ENCODE results near the gene SNRNP70.
A peak's percentile ranks its signal among the peaks of the same experiment; 100 is the strongest.

Gene SNRNP70

GRCh38 chr19:49102303-49102702, 17.1 kb downstream of the SNRNP70 start:
- no peak for DNase-seq

DNA sequence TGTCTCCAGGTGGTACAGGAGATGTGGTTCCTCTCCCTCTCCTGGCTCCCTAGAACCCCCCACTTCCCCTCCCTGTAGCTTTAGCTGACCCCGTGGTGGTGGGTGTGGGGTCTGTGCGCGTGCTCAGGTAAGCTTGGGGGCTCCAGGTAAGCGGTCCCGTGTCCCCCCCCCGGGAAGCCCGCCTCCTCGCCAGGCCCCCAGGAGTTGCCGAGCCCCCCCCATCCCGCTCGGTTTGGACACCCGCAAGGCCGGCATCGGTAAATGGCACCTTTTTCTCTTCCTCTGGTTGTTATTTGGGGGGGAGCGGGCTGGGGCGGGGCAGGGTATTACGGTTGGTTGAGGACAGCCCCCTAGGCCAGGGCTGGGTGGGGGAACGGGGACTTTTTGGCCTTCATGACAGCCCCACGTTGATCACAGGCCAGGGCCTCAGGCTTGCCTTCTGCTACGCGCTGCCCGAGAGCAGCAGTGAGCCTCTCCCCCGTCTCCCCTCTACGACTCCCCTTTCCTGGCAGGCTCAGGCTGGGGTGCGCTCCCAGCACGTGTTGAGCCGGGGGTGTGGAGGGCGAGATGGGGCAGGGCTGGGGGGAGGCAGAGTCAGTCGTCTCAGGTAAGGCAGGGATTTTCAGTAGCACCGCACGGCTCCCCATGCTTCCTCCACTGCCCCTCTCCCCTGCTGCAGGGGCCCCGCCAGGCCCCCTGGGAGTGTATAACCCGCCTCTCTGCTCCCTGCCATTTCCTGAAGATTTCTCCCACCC, 18.3 kb downstream of the SNRNP70 start:
- DNase-seq: no peak

DNA sequence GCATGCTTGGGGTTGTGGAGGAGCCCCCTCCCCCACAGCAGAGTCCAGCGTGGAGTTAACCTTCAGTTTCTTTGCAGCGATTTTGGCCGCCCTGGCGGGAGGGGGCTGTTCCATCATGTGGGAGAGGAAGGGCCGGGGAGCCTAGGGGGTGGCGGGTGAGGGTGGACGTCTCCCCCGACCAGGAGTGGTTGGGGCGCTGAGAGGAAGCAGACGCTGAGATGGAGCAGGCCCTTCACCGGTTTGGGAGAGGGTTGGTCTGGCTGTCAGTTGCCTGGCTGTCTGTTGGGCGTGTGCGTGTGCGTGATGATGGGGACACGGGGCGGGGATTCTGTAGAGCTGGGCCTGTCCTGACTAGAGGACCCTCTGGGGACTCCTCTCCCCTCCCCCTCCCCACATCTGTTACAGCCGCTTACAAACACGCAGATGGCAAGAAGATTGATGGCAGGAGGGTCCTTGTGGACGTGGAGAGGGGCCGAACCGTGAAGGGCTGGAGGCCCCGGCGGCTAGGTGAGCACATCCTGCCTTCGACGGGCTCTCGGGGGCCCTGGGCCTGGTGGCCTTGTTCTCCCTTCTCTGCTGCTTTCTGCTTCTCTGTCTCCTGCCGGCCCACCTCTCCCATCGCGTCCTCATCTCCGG, 19.1 kb downstream of the SNRNP70 start:
- DNase-seq: no peak

DNA sequence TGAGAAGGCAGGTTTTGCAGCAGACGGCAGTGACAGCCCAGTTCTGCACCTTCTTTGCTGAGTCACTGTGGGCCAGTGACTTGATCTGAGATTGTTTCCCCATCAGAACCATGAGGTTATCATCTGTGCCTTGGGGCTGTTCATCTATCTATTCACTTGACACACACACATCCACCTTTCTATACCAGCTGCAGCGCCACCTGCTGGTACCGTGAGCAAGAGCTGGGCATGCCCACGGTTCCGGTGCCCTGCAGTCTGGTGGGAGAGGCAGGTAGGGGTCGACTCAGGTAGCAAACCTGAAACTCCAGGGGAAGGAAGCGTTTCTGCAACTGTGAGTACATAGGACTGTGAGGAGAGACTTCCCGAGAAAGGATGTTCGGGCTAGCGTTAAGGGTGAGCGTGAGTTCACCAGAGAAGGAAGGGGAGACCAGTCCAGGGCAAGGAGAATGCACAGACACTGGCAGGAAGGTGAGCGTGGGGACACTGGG, 21.4 kb downstream of the SNRNP70 start:
- DNase-seq: no peak

- no peak for DNase-seq
Measured at GRCh38 chr19:49107625-49108459, 22.6 kb downstream of the SNRNP70 start.

DNA sequence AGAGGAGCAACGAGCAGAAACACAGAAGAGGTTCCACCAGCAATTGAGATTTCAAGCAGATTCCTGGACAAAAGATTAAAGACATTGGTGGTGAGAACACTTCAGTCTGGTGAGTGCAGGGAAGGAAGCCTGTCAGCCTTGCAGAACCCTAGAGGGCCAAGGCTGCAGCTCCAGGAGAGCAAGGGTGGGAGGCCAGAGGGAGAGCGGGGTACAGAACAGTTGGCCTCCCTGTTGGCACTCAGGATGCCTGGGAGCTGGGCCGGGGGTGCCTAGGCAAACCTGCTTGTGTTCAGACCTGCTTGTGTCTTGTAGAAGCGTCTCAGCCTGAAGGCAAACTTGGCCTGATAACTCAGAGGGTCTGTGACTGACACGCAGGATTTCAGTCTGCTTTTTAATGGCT, 23.8 kb downstream of the SNRNP70 start:
- DNase-seq: no peak

DNA sequence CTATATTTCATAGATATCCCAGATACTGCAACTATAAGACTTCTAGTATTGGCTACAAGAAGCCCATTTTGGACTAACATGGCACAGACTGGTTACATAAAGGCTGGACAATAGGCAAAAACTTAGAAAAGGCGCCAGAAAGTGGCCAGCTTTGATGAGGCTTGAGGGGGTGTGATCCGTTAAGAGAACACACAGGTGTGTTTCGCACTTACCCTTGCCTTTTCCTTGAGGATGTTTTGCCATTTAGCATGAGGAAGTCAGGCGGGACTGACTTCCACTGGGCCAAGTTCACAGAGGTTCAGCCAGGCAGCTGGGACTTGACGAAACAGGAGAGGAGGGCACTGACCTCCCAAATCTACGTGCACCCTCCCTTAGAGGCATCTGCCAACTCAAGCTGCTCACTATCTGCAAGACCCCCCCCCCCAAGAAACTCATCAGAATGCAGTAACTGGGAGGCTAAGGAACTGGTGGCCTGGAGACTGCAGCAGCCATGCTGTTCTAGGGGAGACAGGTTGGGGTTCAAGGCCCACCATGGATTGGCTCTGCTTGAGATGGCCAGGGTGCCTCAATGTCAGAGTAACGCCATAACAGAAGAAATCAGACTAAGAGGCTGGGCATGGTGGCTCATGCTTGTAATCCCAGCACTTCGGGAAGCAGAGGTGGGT, 24.4 kb downstream of the SNRNP70 start:
- no peak for DNase-seq

DNA sequence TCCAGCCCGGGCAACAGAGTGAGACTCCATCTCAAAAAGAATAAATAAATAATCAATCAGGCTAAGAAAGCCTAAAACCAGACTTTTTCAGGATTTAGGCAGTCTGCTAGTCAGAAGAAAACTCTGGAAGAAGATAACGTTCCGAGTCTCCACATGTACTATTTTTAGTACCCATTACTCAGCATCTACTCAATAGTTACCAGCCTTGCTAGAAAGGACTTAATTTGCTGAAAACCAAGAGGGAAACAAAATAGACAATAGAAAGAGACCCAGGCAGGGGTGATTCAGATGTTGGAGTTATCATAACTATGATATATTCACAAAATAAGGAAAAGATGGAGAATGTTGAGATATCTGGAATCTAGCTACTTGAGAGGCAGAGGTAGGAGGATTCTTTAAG, 25.3 kb downstream of the SNRNP70 start:
- DNase-seq: no peak

GRCh38 chr19:49111218-49111998, 26.2 kb downstream of the SNRNP70 start:
- no peak for DNase-seq

- peak; percentile 25 for DNase-seq
Measured at GRCh38 chr19:49113762-49114629, 28.7 kb downstream of the SNRNP70 start, which contains the start of gene LIN7B. TSS of gene LIN7B (plus strand) at chr19:49114370. CDS start at chr19:49114405, 35 bp downstream.

GRCh38 chr19:49114630-49115363, 29.5 kb downstream of the SNRNP70 start:
- DNase-seq: no peak

- no peak for DNase-seq
Measured at GRCh38 chr19:49116544-49116943, 31.3 kb downstream of the SNRNP70 start.

DNA sequence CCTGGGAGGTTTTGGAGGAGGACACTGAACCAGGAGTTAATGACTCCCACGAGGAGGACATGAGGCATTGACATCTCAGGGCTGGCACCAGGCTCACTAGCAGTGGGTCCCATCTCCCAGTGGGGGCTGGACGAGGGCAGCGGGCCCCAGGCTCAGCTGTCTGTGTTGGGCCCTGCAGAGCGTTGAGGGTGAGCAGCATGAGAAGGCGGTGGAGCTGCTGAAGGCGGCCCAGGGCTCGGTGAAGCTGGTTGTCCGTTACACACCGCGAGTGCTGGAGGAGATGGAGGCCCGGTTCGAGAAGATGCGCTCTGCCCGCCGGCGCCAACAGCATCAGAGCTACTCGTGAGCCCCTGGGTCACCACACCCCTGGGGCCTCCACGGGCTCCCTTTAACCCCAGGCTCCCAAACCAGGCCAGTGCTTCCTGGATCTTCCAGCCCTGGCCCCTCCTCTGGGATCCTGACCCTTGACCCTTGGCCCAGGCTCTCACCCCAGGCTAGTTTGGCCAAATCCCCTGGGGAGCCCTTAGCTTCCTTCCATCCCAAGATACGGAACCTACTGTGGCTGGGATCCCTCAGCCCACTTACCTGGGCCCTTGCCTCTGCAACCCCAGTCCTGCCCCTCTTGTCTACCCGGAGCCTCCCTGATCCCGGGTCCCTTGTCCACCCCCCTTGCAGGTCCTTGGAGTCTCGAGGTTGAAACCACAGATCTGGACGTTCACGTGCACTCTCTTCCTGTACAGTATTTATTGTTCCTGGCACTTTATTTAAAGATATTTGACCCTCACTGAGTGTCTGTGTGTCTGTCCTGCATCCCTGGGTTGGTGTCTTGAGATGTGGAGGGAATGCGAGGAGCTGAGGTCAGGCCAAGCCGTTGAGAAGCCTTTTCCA, 32.7 kb downstream of the SNRNP70 start:
- DNase-seq: no peak

GRCh38 chr19:49118565-49119410, 33.5 kb downstream of the SNRNP70 start, which contains the start of gene C19orf73:
TSS of gene C19orf73 (minus strand) at chr19:49119143. CDS start at chr19:49119022, 121 bp downstream.
- DNase-seq: peak; percentile 61

DNA sequence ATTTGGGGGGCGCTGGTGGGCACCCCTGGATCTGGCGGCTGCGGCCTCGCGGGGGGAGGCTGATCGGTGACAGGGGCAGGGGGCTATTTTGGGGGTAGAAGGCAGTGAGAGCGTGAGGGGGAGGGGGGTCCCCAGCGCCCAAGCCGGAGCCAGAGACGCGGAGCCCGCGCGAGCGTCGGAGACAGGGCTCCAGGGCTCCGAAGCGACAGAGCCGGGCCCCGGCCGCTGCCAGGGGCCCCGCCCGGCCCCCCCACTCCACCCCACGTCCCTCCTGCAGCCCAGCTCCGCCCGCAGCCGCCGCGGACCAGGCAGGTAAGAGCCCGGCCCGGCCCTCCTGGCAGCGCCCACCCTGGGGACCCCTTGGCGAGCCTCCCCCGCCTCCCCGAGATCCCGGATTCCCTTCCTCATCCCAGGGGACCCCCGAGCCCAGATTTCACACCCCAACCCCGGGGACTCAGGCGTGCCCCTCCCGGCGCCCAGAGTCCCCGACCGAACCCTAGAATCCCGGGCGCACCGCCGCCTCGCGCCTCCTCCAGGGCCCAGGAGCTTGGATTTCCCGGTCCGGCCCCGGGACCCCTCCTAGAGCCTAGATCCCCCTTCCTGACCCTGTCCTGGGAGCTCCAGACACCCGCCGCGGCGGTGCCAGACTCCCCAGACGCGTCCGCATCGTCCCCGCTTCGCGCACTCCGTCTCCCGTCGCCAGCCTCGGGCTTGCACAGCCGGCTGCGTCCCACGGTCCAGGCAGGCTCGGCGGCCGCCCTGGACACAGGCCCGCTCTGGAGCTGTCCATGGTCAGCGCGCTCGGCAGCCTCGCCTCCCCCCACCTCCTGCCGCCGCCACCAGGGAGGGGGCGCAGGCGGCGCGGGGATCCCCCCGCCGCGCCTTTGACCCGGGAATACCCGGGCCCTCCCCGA, 34.4 kb downstream of the SNRNP70 start, which contains the start of gene PPFIA3:
TSS of gene PPFIA3 (plus strand) at position 134 of the 914 bp plus-strand sequence. CDS start 8,330 bp downstream, outside the sequence.
- DNase-seq: no peak

- no peak for DNase-seq
Measured at GRCh38 chr19:49120325-49120683, 35.1 kb downstream of the SNRNP70 start.

GRCh38 chr19:49120868-49121267, 35.6 kb downstream of the SNRNP70 start:
- DNase-seq: no peak

Data from SIG-M5 (cell line).